ENCODE measurements around the gene CCDC149. TPM values are rescaled to one million over a fixed set of nuclear protein-coding genes. Genes with fewer than 3 reads are reported as not detected.

Gene CCDC149
- 10 to 100 TPM in 3 of 10 donors, 1 to 10 TPM in 7; 8.0 to 17.7 (median 9.3) TPM for total RNA-seq
- polyA plus RNA-seq, result 1 to 10 TPM; 6.1 to 9.5 TPM
- long read RNA-seq, donor 1, transcript CCDC149-204 (12 exons, 3,869 nt), result major isoform, 19 of 34 reads
- long read RNA-seq, donor 1, partial matches to known transcripts, result 1 of 34 reads
- long read RNA-seq, donor 1, other reads (novel, unspliced or antisense), result 13 of 34 reads
- long read RNA-seq, donor 2, transcript CCDC149-204 (12 exons, 3,869 nt), result major isoform, 13 of 22 reads
- long read RNA-seq, donor 2, partial matches to known transcripts, result 1 of 22 reads
- long read RNA-seq, donor 2, other reads (novel, unspliced or antisense), result 8 of 22 reads
- long read RNA-seq, donor 3, transcript CCDC149-205 (2 exons, 487 nt), result major isoform, 5 of 19 reads
- long read RNA-seq, donor 3, partial matches to known transcripts, result 8 of 19 reads
- long read RNA-seq, donor 3, other reads (novel, unspliced or antisense), result 5 of 19 reads

GRCh38 chr4:24912252-24913118 lies at the start of gene CCDC149:
CCDC149 (minus strand) TSS chr4:24913042; CDS start chr4:24912864, 178 bp downstream.
- DNase-seq (peak; percentile 70 to 76), ATAC-seq (peak; percentile 84 to 93 (median 90))
- WGBS, 2 donors, result 4 to 5% methylated on average over 47 to 92 of the region's 92 CpGs
- H3K27ac ChIP-seq, result peak within 1 kb of the TSS; percentile 87 to 97 (median 92)
- no peaks in the 10 kb centered on the region for H3K27me3 ChIP-seq
- TF ChIP-seq CTCF (IDR thresholded peaks at IDR 0.05), result peak in 5 of 9 donors; percentile 7 to 38 (median 19)
- peak within 1 kb of the TSS; percentile 37 to 74 (median 67) for H3K4me3 ChIP-seq
- intact Hi-C loops (cut with DNase I), result loop anchor here in 6 of 10 donors (2.0 to 10.0 kb wide), 7 partner anchors 65 to 428 kb away; partner anchors contain the start of genes DHX15 (in 2 of the 6) and SOD3 (in 1 of the 6)
- H3K9me3 ChIP-seq, result peaks cover 0 to 17% (median 0%) of the 10 kb centered on the region in 11 donors
- H3K36me3 ChIP-seq, result peaks cover 0 to 34% (median 9%) of the 10 kb centered on the region in 9 donors
- peaks cover 2 to 21% (median 7%) of the 10 kb centered on the region in 9 donors for H3K4me1 ChIP-seq

GRCh38 chr4:24957886-24958285 lies 45.0 kb upstream of the CCDC149 start:
- Histone ChIP-seq H3K4me1 (no peaks in the 10 kb centered on the region), H3K27ac (no peak overlapping the region), H3K4me3 (no peak overlapping the region), H3K9me3 (peaks cover 0 to 21% (median 5%) of the 10 kb centered on the region in 11 donors), H3K27me3 (no peaks in the 10 kb centered on the region), H3K36me3 (no peaks in the 10 kb centered on the region)
- ATAC-seq, result no peak
- 90% methylated on average over 2 of the region's 2 CpGs for WGBS, 2 donors
- intact Hi-C loops (cut with DNase I), result no loop called here
- DNase-seq, result no peak
- TF ChIP-seq CTCF (IDR thresholded peaks at IDR 0.05), result no peak

DNA sequence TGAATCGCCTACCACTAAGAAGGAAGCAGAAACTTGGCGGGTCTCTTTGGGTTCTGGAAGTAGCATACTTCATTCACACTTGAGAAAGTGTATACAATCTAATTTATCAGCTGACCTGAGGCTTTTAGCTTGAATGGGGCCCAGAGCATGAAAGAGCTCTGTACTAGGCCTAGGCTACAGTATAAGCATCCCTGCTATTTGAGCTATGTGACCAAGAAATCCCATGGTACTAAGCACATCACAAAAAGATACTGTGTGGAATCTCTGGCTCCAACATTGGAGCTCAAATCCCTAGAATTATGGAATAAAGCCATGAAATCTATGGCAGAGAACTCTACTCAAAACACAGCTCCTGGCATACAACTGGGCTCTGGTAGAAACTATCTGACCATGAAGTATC lies 43.9 kb upstream of the CCDC149 start:
- no peaks in the 10 kb centered on the region for H3K4me1 ChIP-seq
- peaks cover 0 to 21% (median 5%) of the 10 kb centered on the region in 11 donors for H3K9me3 ChIP-seq
- no peak overlapping the region for H3K27ac ChIP-seq
- no peaks in the 10 kb centered on the region for H3K36me3 ChIP-seq
- 85 to 93% methylated on average over 2 of the region's 2 CpGs for WGBS, 2 donors
- ATAC-seq (peak in 1 of 8 donors; percentile 14), DNase-seq (no peak)
- no peak for TF ChIP-seq CTCF (IDR thresholded peaks at IDR 0.05)
- intact Hi-C loops (cut with DNase I), result no loop called here
- no peaks in the 10 kb centered on the region for H3K27me3 ChIP-seq
- H3K4me3 ChIP-seq, result no peak overlapping the region

- Histone ChIP-seq H3K27me3 (no peaks in the 10 kb centered on the region), H3K4me1 (no peaks in the 10 kb centered on the region), H3K9me3 (peaks cover 0 to 21% (median 5%) of the 10 kb centered on the region in 11 donors), H3K4me3 (no peak overlapping the region), H3K36me3 (no peaks in the 10 kb centered on the region), H3K27ac (no peak overlapping the region)
- intact Hi-C loops (cut with DNase I), result no loop called here
- no peak for ATAC-seq
- no peak for TF ChIP-seq CTCF (IDR thresholded peaks at IDR 0.05)
- no peak for DNase-seq
- WGBS, 2 donors, result 92 to 97% methylated on average over 2 of the region's 2 CpGs
Measured at GRCh38 chr4:24956091-24956490, 43.2 kb upstream of the CCDC149 start.

Measured in heart right ventricle (tissue), 16 donors.